Glutamatergic neuron (in vitro differentiated cells): ENCODE data around the gene TMEM59. TPM values are rescaled to one million over a fixed set of nuclear protein-coding genes. Genes with fewer than 3 reads are reported as not detected.

Experiments used
- DNase-seq: peaks from one replicate; pipeline ENCODE4 v3.0.0; 2022
- H3K27ac Mint-ChIP-seq: one replicate; pipeline ENCODE4 v1.8.0; 2020; ENCODE audit warnings: mild to moderate bottlenecking, mixed read lengths, inconsistent platforms; ENCODE audit not compliant: unreplicated experiment
- H3K27me3 Mint-ChIP-seq: one replicate; pipeline ENCODE4 v1.8.0; 2020; ENCODE audit warnings: mild to moderate bottlenecking, moderate library complexity, mixed read lengths, inconsistent platforms; ENCODE audit not compliant: unreplicated experiment
- H3K36me3 Mint-ChIP-seq: one replicate; pipeline ENCODE4 v1.8.0; 2020; ENCODE audit warnings: mild to moderate bottlenecking, mixed read lengths, inconsistent platforms; ENCODE audit not compliant: unreplicated experiment
- H3K4me1 Mint-ChIP-seq: one replicate; pipeline ENCODE4 v1.8.0; 2020; ENCODE audit warnings: mild to moderate bottlenecking, low read depth, mixed read lengths, inconsistent platforms; ENCODE audit not compliant: unreplicated experiment
- H3K4me3 Mint-ChIP-seq: one replicate; pipeline ENCODE4 v1.8.0; 2020; ENCODE audit warnings: mild to moderate bottlenecking, mixed read lengths, inconsistent platforms; ENCODE audit not compliant: unreplicated experiment
- H3K9me3 Mint-ChIP-seq: one replicate; pipeline ENCODE4 v1.8.0; 2020; ENCODE audit warnings: mild to moderate bottlenecking, moderate library complexity, mixed read lengths, inconsistent platforms; ENCODE audit not compliant: unreplicated experiment
- CTCF ChIP-seq: fragments of 200-600 bp; sonication (generic); IDR thresholded peaks from one replicate; pipeline ENCODE4 v1.5.0; 2021; ENCODE audit not compliant: partially characterized antibody, unreplicated experiment
- total RNA-seq: library from RNA; stranded (reverse); fragmentation: NEBNext Ultra II Directional; extraction: Animal tissue kit (Norgen Biotek cat#: 25700); gene quantifications from one replicate; pipeline ENCODE4 v1.2.1, GENCODE V29; 2021; ENCODE audit not compliant: unreplicated experiment

TMEM59 gene
- total RNA-seq, 1 donor from 2014 or later, result 309 TPM

GRCh38 chr1:54046671-54047383 lies 6.2 kb downstream of the TMEM59 start:
- no peak for TF ChIP-seq CTCF
- Mint-ChIP-seq H3K27me3 (peaks cover 2% of the 10 kb centered on the region), H3K4me1 (peaks cover 12% of the 10 kb centered on the region), H3K4me3 (no peak overlapping the region), H3K36me3 (no peaks in the 10 kb centered on the region), H3K27ac (no peak overlapping the region), H3K9me3 (no peaks in the 10 kb centered on the region)
- DNase-seq, result no peak

GRCh38 chr1:54045496-54045895 lies 7.5 kb downstream of the TMEM59 start:
- no peaks in the 10 kb centered on the region for H3K36me3 Mint-ChIP-seq
- no peak for DNase-seq

GRCh38 chr1:54041806-54042205 lies 11.2 kb downstream of the TMEM59 start:
- no peaks in the 10 kb centered on the region for H3K9me3 Mint-ChIP-seq
- no peaks in the 10 kb centered on the region for H3K36me3 Mint-ChIP-seq
- H3K27ac Mint-ChIP-seq, result no peak overlapping the region
- peaks cover 2% of the 10 kb centered on the region for H3K27me3 Mint-ChIP-seq
- TF ChIP-seq CTCF, result no peak
- no peak overlapping the region for H3K4me3 Mint-ChIP-seq
- no peak for DNase-seq
- peaks cover 2% of the 10 kb centered on the region for H3K4me1 Mint-ChIP-seq

More at GRCh38 chr1:54045496-54045895, 7.5 kb downstream of the TMEM59 start:
- H3K27me3 Mint-ChIP-seq, result peaks cover 2% of the 10 kb centered on the region
- TF ChIP-seq CTCF, result no peak
- H3K27ac Mint-ChIP-seq, result no peak overlapping the region
- peaks cover 12% of the 10 kb centered on the region for H3K4me1 Mint-ChIP-seq
- no peak overlapping the region for H3K4me3 Mint-ChIP-seq
- no peaks in the 10 kb centered on the region for H3K9me3 Mint-ChIP-seq

GRCh38 chr1:54037476-54037875 lies 15.5 kb downstream of the TMEM59 start:
- no peaks in the 10 kb centered on the region for H3K9me3 Mint-ChIP-seq
- H3K27me3 Mint-ChIP-seq, result no peaks in the 10 kb centered on the region
- H3K27ac Mint-ChIP-seq, result no peak overlapping the region
- H3K36me3 Mint-ChIP-seq, result no peaks in the 10 kb centered on the region
- no peak for DNase-seq
- no peaks in the 10 kb centered on the region for H3K4me1 Mint-ChIP-seq
- no peak overlapping the region for H3K4me3 Mint-ChIP-seq
- no peak for TF ChIP-seq CTCF
